ENCODE data around the gene ZIC2. TPM values are rescaled to one million over a fixed set of nuclear protein-coding genes. Genes with fewer than 3 reads are reported as not detected.

The ZIC2 gene
- total RNA-seq, 1 experiment from 2014 or later: 44.4 TPM

DNA sequence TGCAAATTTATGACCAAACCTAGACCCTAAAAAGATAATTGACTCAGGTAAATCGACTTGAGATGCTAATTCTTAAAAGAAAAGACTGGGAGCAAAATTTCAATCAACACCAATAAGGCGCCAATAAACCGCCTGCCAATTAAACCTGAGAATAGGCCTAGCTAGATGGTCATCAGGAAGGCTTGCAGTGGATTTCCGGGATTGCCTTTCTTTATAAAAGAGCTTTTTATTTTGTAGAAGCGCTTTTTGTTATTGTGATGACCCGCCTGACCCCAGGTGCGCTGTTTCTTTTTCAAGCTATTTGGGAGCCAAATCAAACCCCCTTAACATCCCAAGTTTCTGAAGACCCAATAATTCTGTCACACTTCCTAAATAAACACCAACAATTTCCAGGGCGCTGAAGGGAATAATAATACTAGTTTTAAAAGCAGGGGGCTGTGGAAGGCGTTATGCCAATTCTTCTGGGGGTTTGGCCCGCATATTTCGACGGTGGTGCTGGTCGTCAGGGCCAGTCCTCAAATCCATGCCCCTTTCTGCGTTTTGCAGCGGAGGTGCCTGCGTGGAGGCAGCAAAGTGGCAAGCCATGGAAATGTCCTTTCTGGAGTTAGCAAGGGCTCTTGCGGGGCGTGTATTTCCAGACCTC is 7.2 kb upstream of the ZIC2 start:
- H3K27ac ChIP-seq (ENCODE audit: low read depth, low read length): no peak overlapping the region
- ATAC-seq: no peak
- CTCF ChIA-PET: interaction anchor here (1.4 kb wide), 1 partner anchor 540 kb away, joined by 3 read pairs; no protein-coding TSS in a partner anchor

More for the DNA sequence above, 7.2 kb upstream of the ZIC2 start:
- no peak overlapping the region for H3K4me2 ChIP-seq (ENCODE audit: low read length)
- no TSS peak for BruUV-seq (replicated peaks)
- H3K9me2 ChIP-seq (ENCODE audit: insufficient read depth): no peaks in the 10 kb centered on the region
- peaks cover 9 to 15% of the 10 kb centered on the region in 2 experiments for H3K4me1 ChIP-seq (ENCODE audit: control insufficient read depth in 1 of 2, insufficient read depth in 2 of 2, low read length in 2 of 2)
- RAD21 ChIA-PET (ENCODE audit: low non-redundant PET in 1 of 2, low total read pairs in 2 of 2, uncharacterized antibody in 2 of 2, unreplicated experiment in 2 of 2): no interaction called here
- H3K4me3 ChIP-seq (replicated peaks in 1 of 2; ENCODE audit: low read depth in 1 of 2, low read length in 2 of 2): no peak overlapping the region
- intact Hi-C loops (cut with micrococcal nuclease): loop anchor here (5.0 kb wide), 1 partner anchor 268 kb away; no protein-coding TSS in a partner anchor
- peaks cover 7% of the 10 kb centered on the region; the same call in 1 of the 2 replicates for H3K79me2 ChIP-seq (ENCODE audit: insufficient read depth, low read length)
- no peaks in the 10 kb centered on the region for H3K27me3 ChIP-seq (ENCODE audit: insufficient read depth, low read length)
- no peak overlapping the region for H3K9ac ChIP-seq (ENCODE audit: low read length)
- H3K36me3 ChIP-seq (ENCODE audit: control insufficient read depth in 1 of 2, insufficient read depth in 2 of 2, low read length in 2 of 2): no peaks in the 10 kb centered on the region
- H4K20me1 ChIP-seq (ENCODE audit: insufficient read depth): no peaks in the 10 kb centered on the region
- DNase-seq (ENCODE audit: low read depth, low spot score): no peak
- TF ChIP-seq, protein P1, sequence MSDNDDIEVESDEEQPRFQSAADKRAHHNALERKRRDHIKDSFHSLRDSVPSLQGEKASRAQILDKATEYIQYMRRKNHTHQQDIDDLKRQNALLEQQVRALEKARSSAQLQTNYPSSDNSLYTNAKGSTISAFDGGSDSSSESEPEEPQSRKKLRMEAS (IDR thresholded peaks at IDR 0.05): no peak
- TF ChIP-seq, protein P2, sequence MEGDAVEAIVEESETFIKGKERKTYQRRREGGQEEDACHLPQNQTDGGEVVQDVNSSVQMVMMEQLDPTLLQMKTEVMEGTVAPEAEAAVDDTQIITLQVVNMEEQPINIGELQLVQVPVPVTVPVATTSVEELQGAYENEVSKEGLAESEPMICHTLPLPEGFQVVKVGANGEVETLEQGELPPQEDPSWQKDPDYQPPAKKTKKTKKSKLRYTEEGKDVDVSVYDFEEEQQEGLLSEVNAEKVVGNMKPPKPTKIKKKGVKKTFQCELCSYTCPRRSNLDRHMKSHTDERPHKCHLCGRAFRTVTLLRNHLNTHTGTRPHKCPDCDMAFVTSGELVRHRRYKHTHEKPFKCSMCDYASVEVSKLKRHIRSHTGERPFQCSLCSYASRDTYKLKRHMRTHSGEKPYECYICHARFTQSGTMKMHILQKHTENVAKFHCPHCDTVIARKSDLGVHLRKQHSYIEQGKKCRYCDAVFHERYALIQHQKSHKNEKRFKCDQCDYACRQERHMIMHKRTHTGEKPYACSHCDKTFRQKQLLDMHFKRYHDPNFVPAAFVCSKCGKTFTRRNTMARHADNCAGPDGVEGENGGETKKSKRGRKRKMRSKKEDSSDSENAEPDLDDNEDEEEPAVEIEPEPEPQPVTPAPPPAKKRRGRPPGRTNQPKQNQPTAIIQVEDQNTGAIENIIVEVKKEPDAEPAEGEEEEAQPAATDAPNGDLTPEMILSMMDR (IDR thresholded peaks at IDR 0.05 in 2 of 3, conservative IDR thresholded peaks at IDR 0.05 in 1 of 3; ENCODE audit: borderline replicate concordance in 1 of 3, insufficient read depth in 1 of 3, low read depth in 2 of 3, low read length in 2 of 3): no peak
- TF ChIP-seq ZNF274 (IDR thresholded peaks at IDR 0.05; ENCODE audit: low read depth, low read length): no peak
- no peak for TF ChIP-seq SP1 (IDR thresholded peaks at IDR 0.05; ENCODE audit: low read depth)
- TF ChIP-seq SRF (IDR thresholded peaks at IDR 0.05; ENCODE audit: low read depth): no peak
- no peak for TF ChIP-seq POLR2A (IDR thresholded peaks at IDR 0.05; ENCODE audit: borderline replicate concordance, extremely low read depth, insufficient read depth, insufficient read length)
- TF ChIP-seq EZH2phosphoT487 (IDR thresholded peaks at IDR 0.05; ENCODE audit: borderline replicate concordance): no peak
- no peak for TF ChIP-seq YY1 (IDR thresholded peaks at IDR 0.05; ENCODE audit: extremely low read depth, insufficient replicate concordance, low read depth, low read length)
- no peak for TF ChIP-seq SIN3A (IDR thresholded peaks at IDR 0.05; ENCODE audit: low read depth)
- TF ChIP-seq ELF1 (IDR thresholded peaks at IDR 0.05; ENCODE audit: borderline replicate concordance, low read depth): no peak
- TF ChIP-seq TCF7L2 (IDR thresholded peaks at IDR 0.05; ENCODE audit: borderline replicate concordance, extremely low read depth, insufficient read depth, insufficient read length): no peak
- no peak for TF ChIP-seq JUND (IDR thresholded peaks at IDR 0.05)
- POLR2A ChIA-PET: no interaction called here
- no peaks in the 10 kb centered on the region for H3K9me3 ChIP-seq (ENCODE audit: control insufficient read depth in 1 of 2, insufficient read depth in 1 of 2, low read depth in 1 of 2, low read length in 2 of 2)
- H2AFZ ChIP-seq (ENCODE audit: low read depth, low read length, poor library complexity, severe bottlenecking): no peak overlapping the region

All from HCT116 (cell line).